Stimulated activated CD4-positive, alpha-beta T cell treated with anti-CD3 and anti-CD28 coated beads, TNF-alpha, amount 100 ng/mL, for 4 hours (primary cell): ENCODE results near the gene BOD1L1.

Source experiments
- DNase-seq, 3 experiments: peaks; one replicate each; pipeline ENCODE4 v3.0.0-alpha.2; 2020; ENCODE audit warnings: low read depth in 3 of 3

Gene BOD1L1

DNA sequence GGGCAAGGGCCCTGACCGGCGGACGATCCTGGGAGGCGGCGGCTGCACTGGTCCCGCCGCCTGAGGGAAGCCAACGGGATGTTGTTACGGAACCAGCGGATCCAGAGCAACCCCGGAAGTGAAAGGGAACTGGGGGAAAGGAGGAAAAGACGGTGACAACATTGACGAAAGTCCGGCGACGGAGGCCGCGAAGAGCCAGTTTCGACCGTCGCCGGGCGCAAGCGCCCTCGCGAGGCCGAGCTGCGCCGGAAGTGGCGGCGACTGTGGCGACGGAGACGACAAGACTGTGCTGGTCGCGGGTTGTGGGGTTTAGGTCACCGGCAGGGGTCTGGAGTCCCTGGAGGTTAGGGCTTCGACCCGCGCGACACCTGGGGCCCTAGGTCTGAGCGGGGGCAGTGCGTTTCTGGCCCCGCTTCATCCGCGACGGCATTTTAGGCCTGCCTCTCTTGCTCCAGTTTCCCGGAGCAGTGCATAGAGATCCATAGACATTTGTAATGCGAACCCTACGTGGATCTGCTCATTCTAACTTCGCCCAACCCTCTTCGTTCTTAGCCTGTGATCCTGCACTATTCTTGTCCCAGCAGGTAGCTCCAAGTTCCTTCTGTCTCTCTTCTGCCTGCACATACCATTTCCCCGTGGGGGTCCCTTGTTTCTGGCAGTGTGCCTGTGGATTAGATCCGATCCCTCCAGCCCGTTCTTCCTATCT, at the start of gene BOD1L1:
Gene BOD1L1, minus strand, starts transcription at position 120 of the 706 bp plus-strand sequence. CDS start 138 bp downstream, outside the sequence.
- DNase-seq = peak; percentile 48 to 67 (median 59)

GRCh38 chr4:13674971-13675370, 47.4 kb upstream of the BOD1L1 start:
- DNase-seq = no peak

DNA sequence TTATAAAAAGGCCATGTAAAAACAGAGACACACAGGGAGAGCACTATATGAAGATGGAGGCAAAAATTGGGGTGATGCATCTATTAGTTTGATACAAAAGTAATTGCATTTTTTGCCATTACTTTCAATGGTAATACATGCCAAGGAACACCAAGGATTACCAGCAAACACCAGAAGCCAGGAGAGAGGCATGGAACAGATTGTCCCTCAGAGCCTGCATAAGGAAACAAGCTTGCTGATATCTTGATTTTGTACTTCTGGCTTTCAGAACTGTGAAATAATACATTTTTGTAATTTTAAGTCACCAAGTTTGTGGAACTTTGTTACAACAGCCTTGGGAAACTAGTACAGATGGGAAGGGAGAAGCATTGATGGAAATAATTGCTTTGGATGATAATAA, 45.6 kb upstream of the BOD1L1 start:
- no peak for DNase-seq

- no peak for DNase-seq
Observed at GRCh38 chr4:13670456-13671160, 43.1 kb upstream of the BOD1L1 start.

- no peak for DNase-seq
Observed at GRCh38 chr4:13665701-13666660, 38.5 kb upstream of the BOD1L1 start.

GRCh38 chr4:13659341-13660070, 32.0 kb upstream of the BOD1L1 start:
- DNase-seq = no peak

DNA sequence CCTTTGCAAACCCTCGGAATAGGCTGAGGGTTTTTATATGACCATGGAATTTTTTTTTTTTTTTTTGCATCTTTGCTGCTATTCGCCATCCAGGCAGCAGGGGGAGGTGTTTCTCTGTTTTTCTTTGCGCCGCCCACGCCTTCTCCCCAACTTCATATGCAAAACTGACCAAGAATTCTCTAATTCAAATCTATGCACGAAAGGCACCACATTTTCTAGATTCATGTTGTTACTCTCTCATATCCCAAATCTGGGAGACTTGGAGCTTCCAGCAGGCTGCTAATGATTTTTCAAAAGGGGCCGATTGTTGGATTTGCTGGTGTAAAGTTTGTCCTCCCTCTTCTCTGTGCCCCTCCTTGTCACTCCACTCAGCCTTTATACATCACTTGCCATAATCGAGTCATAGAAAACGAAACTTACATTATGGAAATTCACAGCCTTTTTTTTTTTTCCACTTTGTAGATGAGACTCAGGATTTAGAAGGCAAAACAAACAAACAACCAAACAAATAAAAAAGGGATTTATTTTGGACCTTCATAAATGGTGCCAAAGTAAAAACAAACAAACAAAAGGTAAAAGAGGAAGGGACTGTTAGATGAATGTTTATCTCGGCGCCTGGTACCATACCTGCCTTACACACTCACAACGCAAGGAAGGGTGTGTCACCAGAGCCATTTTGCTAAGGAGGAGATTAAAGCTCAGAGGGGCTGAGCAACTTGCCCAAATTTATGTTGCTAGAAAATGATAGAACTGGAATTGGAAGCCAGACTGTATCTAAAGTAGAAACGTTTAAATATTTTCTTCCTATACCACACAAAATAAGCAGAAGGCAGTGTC, 29.3 kb upstream of the BOD1L1 start:
- peak; percentile 51 to 55 (median 53) for DNase-seq

DNA sequence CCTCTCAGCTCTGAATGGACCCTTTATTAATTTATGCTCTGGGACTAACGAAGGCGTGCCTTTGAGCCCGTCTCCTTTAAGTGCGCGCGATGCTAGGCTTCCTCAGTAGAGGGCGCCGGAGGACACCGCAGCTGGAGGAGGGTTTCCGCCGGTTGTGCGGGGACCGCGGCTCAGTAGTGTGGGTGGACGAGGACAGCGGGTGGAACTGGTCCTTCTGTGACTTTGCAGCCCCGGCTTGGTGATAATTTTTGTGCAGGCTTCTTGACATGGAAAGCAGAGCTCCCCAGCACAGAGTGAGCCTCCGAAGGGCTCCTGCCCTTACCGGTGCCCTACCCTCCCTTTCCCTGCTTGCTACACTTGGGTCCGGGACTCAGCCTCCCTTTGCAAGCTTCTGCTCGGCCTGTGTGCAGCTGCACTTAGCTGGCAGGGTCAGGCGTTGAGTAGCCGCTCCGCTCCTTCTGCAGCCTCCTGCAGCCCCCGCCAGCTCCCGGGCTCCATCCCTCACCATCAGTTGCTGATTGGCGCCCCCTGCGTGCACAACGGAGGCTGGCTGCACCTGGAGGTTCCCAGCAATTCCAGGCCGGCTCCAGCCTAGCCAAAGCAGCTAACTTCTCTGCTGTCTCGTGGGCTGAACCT, 26.8 kb upstream of the BOD1L1 start:
- peak; percentile 60 to 64 (median 61) for DNase-seq

- DNase-seq = no peak
Observed at GRCh38 chr4:13653766-13654161, 26.2 kb upstream of the BOD1L1 start.

DNA sequence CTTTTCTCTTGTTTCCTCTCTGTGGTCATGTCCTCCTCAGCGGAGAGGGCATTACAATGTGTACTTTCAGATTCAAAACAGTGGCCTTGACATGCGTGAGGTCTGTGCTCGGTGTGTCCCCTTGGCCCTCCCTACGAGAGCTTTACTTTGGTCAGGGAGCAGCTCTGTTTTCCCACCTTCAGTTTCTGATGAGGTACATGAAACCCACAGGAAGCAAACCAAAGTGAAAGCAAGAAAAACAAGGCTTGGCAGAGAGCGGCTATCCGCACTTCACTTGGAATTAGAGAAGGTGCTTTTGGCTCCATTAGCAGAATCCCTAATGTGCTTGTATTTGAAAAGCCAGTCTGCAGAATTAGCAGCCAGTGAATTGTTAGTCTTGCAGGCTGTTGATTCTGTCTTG, 19.5 kb upstream of the BOD1L1 start:
- DNase-seq = no peak

DNA sequence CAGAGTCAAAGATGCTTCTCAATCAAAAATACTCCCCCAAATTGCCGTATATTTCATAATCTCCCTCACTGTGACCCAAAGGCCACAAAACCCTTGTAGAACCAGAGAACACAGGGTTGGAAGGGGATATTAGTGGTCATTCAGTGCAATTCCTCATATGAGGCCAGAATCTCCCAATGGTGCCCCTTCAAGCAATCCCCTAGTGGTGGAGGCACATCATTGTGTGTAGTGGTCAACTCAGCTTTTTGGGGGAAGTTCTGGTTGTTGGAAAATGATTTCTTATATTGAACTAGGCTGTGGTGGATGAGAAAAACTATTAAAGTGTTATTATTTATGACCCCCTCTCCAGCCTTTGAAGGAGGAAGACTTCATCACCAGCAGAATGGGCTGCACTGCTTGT, 17.6 kb upstream of the BOD1L1 start:
- DNase-seq = no peak

- DNase-seq = no peak
Observed at GRCh38 chr4:13642170-13642950, 14.8 kb upstream of the BOD1L1 start.

- DNase-seq = no peak
Observed at GRCh38 chr4:13641084-13641483, 13.6 kb upstream of the BOD1L1 start.

DNA sequence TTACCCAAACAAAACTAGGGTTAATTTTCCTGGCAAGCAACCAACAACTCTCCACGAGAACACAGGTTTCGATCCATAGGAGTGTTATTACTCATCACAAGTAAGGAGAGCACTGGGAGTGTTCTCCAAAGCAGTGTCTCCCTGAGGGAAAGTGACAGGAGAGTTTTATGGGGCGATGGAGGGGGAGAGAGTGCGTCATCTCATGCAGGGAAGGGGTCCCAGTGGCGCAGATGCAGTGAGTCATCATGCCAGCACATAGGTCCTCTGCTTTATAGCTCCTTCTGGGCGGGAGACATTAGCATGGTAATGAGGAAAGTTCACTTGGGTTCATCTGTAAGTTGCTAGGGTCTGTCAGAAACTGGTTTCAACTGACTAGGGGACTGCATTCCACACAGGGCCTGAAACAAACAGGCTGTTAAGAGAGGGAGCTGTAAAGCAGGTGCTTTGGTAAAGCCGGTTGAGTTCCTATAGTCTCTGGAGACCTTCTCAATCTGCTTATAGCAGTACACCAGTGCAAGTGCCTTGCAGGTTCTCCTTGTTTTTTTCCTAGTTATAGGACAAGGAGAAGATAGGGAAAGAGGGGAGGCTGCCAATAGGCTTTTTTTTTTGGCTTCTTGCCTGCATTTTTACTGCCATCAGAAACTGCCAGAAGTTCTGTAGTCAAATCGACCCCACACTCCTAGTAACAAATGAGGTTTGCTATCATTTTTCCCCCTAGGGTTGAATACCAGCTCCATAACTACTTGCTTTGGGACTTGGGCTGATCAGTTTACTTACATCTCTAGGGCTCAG, 12.8 kb upstream of the BOD1L1 start:
- no peak for DNase-seq

GRCh38 chr4:13635286-13635799, 7.8 kb upstream of the BOD1L1 start:
- DNase-seq = no peak

- DNase-seq = no peak
Observed at GRCh38 chr4:13633671-13634070, 6.1 kb upstream of the BOD1L1 start.

- DNase-seq = peak in 1 of 3 experiments; percentile 9
Observed at GRCh38 chr4:13627178-13627605, 333 bp downstream of the BOD1L1 start.

DNA sequence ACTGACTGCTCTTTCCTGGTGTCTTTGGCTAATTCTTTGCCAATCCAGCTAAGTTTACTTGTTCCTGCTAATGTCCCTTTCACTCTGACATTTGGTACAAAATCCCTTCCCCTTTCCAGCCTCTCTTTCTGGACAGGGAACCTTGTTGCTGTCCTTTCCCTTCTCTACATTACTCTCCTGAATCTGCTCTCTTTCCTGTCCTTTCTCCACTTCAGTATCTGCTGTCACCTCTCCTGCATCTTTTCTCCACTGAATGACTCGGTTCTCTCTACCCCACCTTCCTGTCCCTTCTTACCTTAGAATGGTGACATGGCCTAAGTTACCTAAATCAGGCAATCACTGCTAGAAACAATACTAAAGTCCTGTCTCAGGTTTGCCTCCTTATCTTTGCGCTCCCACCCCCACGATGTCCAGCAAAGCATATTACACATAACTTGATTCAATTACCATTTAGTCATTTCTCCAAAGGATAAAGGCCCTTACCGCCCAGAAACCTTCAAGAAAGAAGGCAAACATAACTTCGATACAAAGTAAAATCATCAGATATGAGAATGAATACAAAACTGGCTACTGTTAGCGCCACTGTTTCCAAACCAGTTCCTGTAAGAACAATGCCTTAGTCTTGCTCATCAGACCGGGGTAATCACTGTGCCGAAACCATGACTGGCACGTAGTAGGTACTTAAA, 890 bp downstream of the BOD1L1 start:
- DNase-seq = no peak
